Lower leg skin (tissue), 4 donors: ENCODE data around the gene TMC7. TPM values are rescaled to one million over a fixed set of nuclear protein-coding genes. Genes with fewer than 3 reads are reported as not detected.

Experiments used
- DNase-seq, 2 donors: peaks; one replicate each; pipeline ENCODE4 v3.0.0-alpha.2; 2019; ENCODE audit warnings: low spot score in 2 of 2
- H3K4me3 ChIP-seq: fragments of 200-600 bp; sonication (generic); 2 replicates; pipeline ENCODE4 v1.5.1; 2017; ENCODE audit warnings: mild to moderate bottlenecking, low read depth; ENCODE audit not compliant: poor library complexity, severe bottlenecking
- POLR2A ChIP-seq, 2 donors: fragments of 450-650 bp; IDR thresholded peaks; one replicate each; pipeline ENCODE4 v1.6.1; 2016 to 2017; ENCODE audit warnings: antibody characterized with exemption in 2 of 2, mild to moderate bottlenecking in 1 of 2, moderate library complexity in 1 of 2
- WGBS, 2 donors: methylation state at CpG; one replicate each; pipeline ENCODE4 v1.1.5; 2018; 5-methylcytosine and 5-hydroxymethylcytosine counted together
- intact Hi-C: fragments of 100-400 bp; cut with DNase I; formaldehyde crosslinking; loops from one replicate; pipeline ENCODE4 v1.15.0; 2023; ENCODE audit warnings: low total_unique reads
- total RNA-seq, 4 donors: library from RNA; depleted of rRNA; stranded (reverse); fragments of >200 nt; gene quantifications; one replicate each; pipeline ENCODE4 v1.1.0, GENCODE V29; 2016
- TF ChIP-seq, protein P1 (sequence below), 3 donors: fragments of 450-650 bp; IDR thresholded peaks; one replicate each; pipeline ENCODE4 v1.5.1; 2016; ENCODE audit warnings: antibody characterized with exemption in 3 of 3, mild to moderate bottlenecking in 3 of 3, moderate library complexity in 2 of 3

Gene TMC7
- total RNA-seq, 4 donors from 2014 or later: 0.38 to 1.6 (median 0.73) TPM

- DNase-seq: no peak
- no peak overlapping the region for H3K4me3 ChIP-seq
- 21 to 38% methylated on average over 1 of the region's 1 CpG for WGBS, 2 donors
- intact Hi-C loops: no loop called here
- no peak for TF ChIP-seq POLR2A (IDR thresholded peaks at IDR 0.05)
- TF ChIP-seq, protein P1, sequence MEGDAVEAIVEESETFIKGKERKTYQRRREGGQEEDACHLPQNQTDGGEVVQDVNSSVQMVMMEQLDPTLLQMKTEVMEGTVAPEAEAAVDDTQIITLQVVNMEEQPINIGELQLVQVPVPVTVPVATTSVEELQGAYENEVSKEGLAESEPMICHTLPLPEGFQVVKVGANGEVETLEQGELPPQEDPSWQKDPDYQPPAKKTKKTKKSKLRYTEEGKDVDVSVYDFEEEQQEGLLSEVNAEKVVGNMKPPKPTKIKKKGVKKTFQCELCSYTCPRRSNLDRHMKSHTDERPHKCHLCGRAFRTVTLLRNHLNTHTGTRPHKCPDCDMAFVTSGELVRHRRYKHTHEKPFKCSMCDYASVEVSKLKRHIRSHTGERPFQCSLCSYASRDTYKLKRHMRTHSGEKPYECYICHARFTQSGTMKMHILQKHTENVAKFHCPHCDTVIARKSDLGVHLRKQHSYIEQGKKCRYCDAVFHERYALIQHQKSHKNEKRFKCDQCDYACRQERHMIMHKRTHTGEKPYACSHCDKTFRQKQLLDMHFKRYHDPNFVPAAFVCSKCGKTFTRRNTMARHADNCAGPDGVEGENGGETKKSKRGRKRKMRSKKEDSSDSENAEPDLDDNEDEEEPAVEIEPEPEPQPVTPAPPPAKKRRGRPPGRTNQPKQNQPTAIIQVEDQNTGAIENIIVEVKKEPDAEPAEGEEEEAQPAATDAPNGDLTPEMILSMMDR (IDR thresholded peaks at IDR 0.05): no peak
These were observed 41.7 kb upstream of the TMC7 start for GRCh38 chr16:18942061-18942460.

GRCh38 chr16:18943414-18943813 is 40.3 kb upstream of the TMC7 start:
- TF ChIP-seq, protein P1 (IDR thresholded peaks at IDR 0.05): no peak
- no peak for TF ChIP-seq POLR2A (IDR thresholded peaks at IDR 0.05)
- H3K4me3 ChIP-seq: no peak overlapping the region
- intact Hi-C loops: no loop called here
- WGBS, 2 donors: 84 to 90% methylated on average over 7 of the region's 7 CpGs
- DNase-seq: no peak

DNA sequence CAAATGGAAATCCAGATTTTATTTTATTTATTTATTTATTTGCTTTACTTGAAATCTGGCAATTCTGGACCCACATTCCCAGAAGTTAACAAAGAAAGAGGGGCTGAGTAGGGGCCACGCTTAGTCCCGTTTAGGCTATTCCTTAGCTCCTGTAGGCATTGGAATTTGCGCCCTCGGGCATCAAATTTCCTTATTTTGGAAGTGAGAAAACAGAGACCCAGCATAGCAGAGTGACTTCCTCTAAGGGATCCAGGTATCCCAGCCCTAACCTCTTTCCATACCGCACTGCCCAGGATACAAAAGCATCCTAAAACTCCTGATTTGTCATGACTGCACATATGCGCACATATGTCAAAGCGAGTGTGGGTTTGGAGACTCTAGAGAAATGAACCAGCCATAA is 38.5 kb upstream of the TMC7 start:
- no peak for DNase-seq
- H3K4me3 ChIP-seq: no peak overlapping the region
- TF ChIP-seq POLR2A (IDR thresholded peaks at IDR 0.05): no peak
- TF ChIP-seq, protein P1 (IDR thresholded peaks at IDR 0.05): no peak
- intact Hi-C loops: no loop called here
- WGBS, 2 donors: 74 to 77% methylated on average over 7 of the region's 7 CpGs

- DNase-seq: no peak
- 62 to 77% methylated on average over 9 of the region's 9 CpGs for WGBS, 2 donors
- TF ChIP-seq, protein P1 (IDR thresholded peaks at IDR 0.05): no peak
- no peak for TF ChIP-seq POLR2A (IDR thresholded peaks at IDR 0.05)
- H3K4me3 ChIP-seq: no peak overlapping the region
- intact Hi-C loops: no loop called here
These were observed 35.2 kb upstream of the TMC7 start for GRCh38 chr16:18948372-18949020.

DNA sequence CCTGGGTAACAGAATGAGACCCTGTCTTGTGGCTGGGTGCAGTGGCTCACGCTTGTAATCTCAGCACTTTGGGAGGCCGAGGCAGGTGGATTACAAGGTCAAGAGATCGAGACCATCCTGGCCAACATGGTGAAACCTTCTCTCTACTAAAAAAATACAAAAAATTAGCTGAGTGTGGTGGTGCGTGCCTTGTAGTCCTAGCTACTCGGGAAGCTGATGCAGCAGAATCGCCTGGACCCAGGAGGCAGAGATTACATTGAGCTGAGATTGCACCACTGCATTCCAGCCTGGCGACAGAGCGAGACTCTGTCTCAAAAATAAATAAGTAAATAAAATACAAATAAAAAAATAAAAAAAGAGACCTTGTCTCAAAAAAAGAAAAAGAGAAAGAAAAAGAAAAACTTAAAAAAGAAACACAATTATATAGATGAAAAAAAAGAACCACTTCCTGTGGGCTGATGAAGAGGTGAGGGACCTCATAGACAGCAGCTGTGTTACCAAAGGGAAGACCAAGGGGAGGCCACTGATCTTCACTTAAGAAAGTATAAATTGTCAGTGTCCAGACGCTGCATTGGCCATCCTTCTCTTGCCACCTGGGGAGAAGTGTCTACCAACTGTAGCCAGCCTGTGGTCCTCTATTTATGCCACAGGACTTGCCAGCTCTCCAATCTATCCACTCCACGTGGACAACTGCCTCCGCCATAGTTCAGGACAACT is 33.1 kb upstream of the TMC7 start:
- no peak overlapping the region for H3K4me3 ChIP-seq
- TF ChIP-seq, protein P1 (IDR thresholded peaks at IDR 0.05): no peak
- no peak for TF ChIP-seq POLR2A (IDR thresholded peaks at IDR 0.05)
- intact Hi-C loops: no loop called here
- DNase-seq: no peak
- 91 to 92% methylated on average over 11 of the region's 11 CpGs for WGBS, 2 donors
